NK-92 treated with Interleukin-12 subunit alpha and Interleukin-12 subunit beta, amount 100 ng/mL, for 24 hours (cell line): Measurements from ENCODE around the gene MCFD2.

Experiments used
- DNase-seq: peaks from one replicate; lab custom pipeline; 2025; lab: John Stamatoyannopoulos, UW

The MCFD2 gene

GRCh38 chr2:46873604-46874068 is 42.0 kb downstream of the MCFD2 start:
- peak; percentile 9 for DNase-seq

GRCh38 chr2:46872902-46873603 is 42.6 kb downstream of the MCFD2 start:
- DNase-seq: no peak

- no peak for DNase-seq
Measured at GRCh38 chr2:46871976-46872381, 43.6 kb downstream of the MCFD2 start.

- no peak for DNase-seq
Measured at GRCh38 chr2:46870051-46870839, 45.4 kb downstream of the MCFD2 start.

GRCh38 chr2:46869621-46870020 is 46.0 kb downstream of the MCFD2 start:
- no peak for DNase-seq

- no peak for DNase-seq
Measured at GRCh38 chr2:46866770-46867246, 48.8 kb downstream of the MCFD2 start.

GRCh38 chr2:46865181-46865970 is 50.2 kb downstream of the MCFD2 start:
- DNase-seq: no peak

GRCh38 chr2:46863882-46864281 is 51.7 kb downstream of the MCFD2 start:
- no peak for DNase-seq

- no peak for DNase-seq
Measured at GRCh38 chr2:46862514-46862913, 53.1 kb downstream of the MCFD2 start.

- DNase-seq: no peak
Measured at GRCh38 chr2:46861916-46862315, 53.7 kb downstream of the MCFD2 start.

- DNase-seq: no peak
Measured at GRCh38 chr2:46859482-46859881, 56.1 kb downstream of the MCFD2 start.

- no peak for DNase-seq
Measured at GRCh38 chr2:46858702-46859090, 56.9 kb downstream of the MCFD2 start.

- no peak for DNase-seq
Measured at GRCh38 chr2:46857871-46858701, 57.5 kb downstream of the MCFD2 start.

- DNase-seq: no peak
Measured at GRCh38 chr2:46856336-46856735, 59.3 kb downstream of the MCFD2 start.

- no peak for DNase-seq
Measured at GRCh38 chr2:46855805-46856204, 59.8 kb downstream of the MCFD2 start.

GRCh38 chr2:46854260-46854659 is 61.3 kb downstream of the MCFD2 start:
- DNase-seq: no peak

- no peak for DNase-seq
Measured at GRCh38 chr2:46852598-46852997, 63.0 kb downstream of the MCFD2 start.

- DNase-seq: no peak
Measured at GRCh38 chr2:46852124-46852523, 63.5 kb downstream of the MCFD2 start.
